ENCODE results near the gene NARF.

NARF gene

DNA sequence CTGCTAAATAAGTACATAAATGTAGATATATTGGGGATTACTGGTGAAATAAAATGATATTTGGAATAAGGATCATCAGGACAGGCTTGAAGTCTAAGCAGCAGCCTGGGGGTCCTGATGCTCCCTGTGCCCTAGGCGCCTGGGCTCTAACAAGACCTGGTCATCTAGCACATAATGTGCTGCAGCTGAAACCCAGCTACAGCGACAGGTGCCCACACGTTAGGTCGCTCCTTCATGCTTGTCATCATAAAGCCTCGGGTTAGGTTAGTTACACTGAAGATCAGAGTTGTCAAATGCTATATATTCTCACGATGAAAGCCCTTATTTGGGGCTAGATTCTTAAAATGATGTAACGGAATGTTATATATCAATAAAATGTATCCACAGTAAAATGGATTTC, 11.5 kb downstream of the NARF start:
- DNase-seq, result no peak

DNA sequence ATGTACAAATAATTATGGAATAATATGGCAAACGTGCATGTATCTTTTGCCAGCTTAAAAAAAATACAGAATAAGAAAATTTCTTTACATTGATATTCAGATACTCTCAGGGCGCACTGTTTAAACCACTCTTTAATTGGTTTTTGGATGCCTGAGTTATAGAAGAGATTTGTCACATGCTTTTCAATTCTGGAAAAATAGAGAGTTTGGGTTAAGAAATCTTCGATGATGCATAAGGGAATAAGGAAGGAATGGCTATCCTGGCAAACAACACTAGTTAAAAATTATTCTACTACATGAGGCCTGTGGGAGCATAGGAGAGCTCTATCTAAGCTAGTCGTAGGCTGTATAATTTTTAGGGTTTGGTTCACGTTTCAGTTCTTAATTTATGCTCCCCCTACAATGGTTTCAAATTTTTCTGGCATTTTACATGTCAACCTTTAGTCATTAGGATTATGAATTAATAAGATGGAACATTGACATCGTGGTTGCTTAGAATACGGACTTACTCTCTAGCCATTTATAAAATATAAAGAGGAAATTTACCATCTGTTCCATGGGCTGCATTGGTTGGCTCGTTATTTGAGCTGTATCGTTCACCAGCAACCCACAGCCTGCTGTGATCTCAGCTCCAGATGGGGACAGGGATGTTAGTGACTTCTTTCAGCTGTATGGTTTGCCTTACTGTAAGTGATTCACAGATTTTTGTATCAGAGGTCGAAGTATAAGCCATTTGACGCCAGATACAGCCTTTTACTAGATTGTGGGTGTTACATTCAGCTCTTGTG, 15.9 kb downstream of the NARF start:
- no peak for DNase-seq

DNA sequence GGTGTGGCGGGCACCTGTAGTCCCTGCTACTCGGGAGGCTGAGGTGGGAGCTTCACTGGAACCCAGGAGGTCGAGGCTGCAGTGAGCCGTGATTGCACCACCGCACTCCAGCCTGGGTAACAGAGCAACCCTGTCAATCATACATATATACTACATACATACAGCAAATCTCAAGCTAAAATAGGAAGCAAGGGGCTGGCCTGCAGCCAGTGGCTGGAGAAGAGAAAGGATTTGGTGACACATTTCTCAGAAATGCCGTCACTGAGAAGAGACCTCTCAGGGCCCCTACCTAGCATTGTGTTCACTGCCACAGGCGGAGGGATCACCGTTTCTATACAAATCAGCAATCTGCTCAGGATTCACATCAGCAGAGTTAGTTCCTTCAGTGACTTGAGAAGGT, 16.9 kb downstream of the NARF start:
- DNase-seq, result no peak

DNA sequence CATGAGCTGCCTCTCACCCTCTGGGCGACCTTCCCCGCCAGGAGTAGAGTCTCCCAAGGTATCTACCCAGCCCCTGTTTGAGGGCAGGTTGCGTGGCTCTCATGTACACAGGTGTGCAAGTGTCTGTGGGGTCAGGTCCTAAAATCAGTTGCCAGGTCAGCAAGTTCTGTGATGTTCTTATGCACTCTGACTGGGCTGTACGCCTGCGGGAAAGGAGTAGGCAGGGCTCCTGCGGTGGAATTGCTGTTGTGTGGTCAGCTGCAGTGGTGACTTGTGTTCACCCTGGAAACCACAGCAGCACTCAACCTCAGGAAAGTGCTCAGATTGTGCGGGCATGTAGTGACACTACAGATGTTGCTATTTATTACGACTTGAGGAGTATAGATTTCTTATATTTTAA, 19.4 kb downstream of the NARF start:
- no peak for DNase-seq

DNA sequence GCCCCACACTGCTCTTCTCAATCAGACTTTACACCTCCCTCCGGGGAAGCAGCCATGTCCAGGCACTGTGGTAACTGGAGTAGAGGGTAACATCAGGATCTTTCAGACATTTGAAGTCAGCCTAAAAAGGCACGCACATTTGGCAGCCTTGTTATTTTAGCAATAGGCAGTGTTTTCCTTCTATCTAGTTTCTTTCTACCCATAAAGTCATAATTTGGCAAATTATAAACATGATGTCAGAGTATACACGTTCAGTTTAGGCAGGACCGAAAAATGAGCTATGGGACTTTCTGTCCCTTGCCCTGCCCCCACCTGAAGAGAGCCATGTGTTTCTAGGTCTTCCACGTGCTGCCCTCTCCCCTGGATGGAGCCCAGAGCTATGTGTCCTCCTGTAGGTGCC, 21.1 kb downstream of the NARF start:
- DNase-seq, result no peak

DNA sequence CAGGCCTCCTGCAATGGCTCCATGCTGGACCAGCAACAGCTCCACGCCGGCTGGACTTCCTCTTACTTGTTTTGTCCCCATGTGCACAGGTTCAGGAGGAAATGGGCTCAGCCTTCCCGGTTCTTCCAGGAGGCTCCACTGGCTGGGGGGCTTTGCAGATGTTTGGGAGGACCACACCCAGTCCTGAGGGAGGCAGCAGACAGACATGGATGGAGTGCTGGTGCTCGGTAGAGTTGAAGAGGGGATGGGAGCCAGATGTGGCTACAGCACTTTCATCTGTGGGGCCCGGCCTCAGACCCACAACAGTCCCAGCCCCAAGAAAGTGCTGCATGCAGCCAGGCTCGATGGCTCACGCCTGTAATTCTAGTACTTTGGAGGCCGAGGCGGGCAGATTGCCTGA, 21.8 kb downstream of the NARF start:
- no peak for DNase-seq

DNA sequence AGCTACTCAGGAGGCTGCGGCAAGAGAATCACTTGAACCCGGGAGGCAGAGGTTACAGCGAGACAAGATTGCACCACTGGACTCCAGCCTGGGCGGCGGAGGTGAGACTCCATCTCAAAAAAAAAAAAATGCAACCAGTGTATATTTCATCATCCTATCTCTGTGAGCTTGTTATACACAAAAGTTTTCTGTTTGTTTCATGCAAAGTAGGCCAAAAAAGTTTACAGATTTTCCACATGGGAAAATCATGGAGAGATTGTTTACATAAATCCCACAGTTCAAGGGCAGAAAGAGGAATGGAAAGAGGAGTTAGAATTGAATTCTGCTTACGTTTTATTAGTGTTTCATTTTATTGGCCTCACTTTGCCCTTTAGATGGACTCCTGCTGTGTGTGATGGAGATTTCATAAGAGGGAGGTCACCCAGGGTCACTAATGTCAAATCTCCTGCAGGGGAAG, 24.7 kb downstream of the NARF start:
- no peak for DNase-seq

DNA sequence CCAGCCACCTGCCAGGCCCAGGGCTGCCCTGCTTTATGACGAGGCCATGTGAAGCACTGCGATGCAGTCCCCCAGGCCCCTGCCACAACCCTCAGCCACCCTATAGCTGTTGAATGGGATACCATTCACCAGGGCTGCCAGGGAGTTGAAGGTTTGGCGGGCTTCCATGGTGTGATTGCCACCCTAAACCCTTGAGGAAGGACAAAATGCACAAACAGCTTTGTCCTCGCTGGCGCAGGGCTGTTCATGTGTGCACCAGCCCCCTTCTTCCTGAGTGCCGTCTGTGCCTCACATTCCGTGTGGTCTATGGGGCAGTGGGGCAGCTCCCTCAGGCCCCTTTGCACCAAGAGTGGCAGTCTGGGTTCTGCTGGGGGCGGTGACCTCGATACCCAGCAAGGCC, 25.3 kb downstream of the NARF start:
- no peak for DNase-seq

DNA sequence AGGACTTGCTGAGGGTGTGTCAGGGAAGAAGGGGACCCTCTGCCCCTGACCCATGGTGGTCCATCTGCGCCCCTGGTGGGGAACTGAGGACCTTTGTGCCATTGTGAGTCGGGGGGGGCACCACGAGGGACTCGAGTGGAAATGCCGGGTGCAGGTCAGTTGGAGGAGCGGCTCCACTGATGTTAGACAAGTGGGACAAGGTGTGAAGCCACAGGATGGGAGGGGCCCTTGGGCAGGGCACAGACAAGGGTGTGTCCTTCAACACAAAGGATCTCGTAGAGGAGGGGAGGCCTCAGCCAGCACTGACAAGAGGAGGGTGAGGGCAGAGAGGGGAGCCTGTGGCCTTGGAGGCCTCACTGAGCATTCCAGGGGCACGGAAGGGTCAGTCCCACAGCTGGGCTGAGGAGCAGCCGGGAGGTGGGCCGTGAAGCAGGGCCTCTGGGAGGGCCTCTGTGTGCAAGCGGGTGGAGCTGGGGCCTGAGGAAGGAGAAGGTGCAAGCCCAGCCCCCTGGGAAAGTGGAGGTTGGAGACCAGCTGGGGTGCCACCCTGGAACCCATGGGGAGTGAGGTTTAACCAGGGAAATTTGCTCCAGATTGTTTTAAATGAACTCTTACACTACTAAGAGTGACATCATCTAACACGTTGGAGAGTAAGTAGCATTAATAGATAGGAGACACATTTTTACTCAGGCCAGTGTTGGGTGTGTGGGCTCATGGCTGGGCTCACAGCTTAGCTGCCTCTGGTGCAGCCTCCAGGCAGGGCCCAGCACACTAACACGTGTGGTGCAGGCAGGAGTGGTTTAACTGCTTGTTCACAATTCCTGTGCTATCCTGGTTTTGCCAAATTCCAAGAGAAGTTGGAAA, 27.9 kb downstream of the NARF start:
- DNase-seq, result no peak

DNA sequence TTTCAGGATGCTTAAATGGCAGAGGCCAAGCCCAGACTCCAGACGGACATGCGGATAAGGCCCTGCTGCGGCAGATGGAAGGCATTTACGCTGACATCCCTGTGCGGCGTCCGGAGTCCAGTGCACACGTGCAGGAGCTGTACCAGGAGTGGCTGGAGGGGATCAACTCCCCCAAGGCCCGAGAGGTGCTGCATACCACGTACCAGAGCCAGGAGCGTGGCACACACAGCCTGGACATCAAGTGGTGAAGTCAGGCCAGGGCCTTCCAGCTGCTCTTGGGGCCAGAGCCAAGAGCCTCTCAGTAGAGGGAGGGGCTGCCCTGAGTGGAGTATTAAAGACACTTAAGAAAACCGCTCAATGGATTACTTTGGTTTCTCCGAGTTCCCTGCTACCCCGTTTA, 29.4 kb downstream of the NARF start:
- DNase-seq, result peak in 8 of 51 donors; percentile 2 to 47 (median 19)

DNA sequence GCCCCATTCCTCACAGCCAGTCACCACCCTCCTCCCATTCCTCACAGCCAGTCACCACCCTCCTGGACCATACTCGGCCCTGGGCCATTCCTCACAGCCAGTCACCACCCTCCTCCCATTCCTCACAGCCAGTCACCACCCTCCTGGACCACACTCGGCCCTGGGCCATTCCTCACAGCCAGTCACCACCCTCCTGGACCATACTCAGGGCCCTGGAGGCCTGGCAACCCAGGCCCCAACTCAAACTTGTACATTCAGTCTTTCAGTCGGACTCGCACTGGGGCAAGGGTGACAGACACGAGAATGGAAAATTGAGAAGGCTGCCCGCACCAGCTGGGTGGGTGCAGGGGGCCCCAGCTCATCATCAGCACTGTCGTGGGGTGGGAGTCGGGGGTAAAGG, 30.6 kb downstream of the NARF start:
- peak in 35 of 51 donors; percentile 7 to 82 (median 53) for DNase-seq

DNA sequence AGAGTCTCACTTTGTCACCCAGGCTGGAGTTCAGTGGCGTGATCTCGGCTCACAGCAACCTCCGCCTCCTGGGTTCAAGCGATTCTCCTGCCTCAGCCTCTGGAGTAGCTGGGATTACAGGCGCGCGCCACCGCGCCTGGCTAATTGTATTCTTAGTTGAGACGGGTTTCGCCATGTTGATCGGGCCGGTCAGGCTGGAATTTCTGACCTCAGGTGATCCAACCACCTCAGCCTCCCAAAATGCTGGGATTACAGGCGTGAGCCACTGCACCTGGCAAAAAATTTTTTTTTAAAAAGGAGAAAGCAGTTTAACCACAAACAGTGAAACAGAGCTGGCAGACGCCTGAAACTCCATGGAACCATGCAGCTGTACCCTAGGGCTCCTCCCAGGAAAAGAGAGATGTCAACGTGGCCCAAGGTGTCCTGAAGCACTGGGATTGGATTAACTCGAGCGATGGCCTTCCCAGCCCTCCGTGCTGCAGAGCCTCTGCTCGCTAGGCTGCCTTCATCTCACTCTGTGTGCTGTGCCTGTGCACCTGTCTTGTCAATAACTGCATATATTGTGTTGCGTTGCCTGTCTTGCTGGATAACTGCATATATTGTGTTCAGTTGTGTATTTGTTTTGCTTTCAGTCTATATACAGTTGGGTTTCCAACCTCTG, 31.4 kb downstream of the NARF start:
- DNase-seq, result no peak

DNA sequence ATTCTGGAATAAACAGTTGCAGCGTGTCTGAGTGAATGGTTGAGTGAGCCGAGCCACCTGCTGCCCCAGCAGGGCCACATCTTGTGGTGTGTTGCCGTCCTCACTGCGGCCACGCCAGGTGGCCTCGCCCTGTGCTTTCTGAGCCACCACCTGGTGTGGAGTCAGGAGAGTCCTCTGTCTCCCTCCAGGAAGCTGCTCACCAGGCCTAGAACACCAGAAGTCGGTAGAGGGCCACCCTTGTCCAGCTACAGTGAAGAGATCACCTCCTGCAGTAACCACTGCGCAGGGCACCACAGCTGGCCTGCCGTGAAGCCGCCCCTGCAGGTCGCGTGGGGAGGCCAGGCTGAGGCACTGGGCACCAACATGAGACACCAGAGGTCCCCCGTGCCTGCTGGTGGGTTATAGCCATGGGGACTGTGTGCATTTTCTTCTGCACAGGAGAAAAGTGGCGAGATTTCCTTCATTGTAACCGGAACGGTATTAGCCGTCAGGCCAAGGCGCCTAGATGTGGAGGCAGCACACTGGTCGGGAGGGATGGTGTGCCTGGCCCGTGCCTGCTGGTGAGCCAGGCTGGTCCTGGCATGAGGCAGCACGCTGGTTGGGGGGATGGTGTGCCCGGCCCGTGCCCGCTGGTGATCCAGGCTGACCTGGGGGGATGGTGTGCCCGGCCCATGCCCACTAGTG, 32.1 kb downstream of the NARF start:
- no peak for DNase-seq

DNA sequence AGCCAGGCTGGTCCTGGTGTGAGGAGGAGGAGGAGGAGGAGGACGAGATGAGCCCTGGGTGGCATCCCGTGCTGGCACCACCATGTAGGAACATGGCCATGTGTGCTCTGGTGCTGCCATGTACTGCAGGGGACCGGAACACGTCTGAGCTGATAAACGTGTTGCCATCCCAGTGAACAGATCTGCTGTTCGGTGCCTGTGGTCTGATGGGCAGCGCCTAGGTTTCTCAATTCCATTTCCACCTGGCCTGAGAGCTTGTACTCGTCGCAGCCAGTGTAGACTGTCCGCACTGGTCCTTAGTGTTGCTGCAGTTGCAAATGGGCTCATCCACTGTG, 32.6 kb downstream of the NARF start:
- DNase-seq, result no peak

DNA sequence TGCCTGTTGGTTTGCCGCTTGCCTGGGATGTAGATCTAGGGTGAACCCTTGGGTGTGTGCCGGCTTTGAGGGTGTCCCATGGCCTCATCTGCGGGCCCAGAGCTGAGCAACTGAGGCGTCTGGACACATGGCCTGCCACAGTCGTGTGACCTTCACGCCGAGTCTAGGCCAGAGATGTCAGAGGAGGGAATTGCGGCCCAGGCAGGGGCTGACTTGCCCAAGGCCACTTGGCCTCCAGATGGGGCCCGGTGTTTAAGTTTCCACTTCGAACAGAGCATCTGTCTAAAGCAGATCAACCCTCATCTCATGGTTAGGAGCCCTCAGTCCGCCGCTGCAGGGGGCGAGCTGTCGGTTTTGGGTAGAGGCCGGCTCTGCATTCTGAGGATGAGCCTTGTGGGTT, 33.0 kb downstream of the NARF start:
- no peak for DNase-seq

DNA sequence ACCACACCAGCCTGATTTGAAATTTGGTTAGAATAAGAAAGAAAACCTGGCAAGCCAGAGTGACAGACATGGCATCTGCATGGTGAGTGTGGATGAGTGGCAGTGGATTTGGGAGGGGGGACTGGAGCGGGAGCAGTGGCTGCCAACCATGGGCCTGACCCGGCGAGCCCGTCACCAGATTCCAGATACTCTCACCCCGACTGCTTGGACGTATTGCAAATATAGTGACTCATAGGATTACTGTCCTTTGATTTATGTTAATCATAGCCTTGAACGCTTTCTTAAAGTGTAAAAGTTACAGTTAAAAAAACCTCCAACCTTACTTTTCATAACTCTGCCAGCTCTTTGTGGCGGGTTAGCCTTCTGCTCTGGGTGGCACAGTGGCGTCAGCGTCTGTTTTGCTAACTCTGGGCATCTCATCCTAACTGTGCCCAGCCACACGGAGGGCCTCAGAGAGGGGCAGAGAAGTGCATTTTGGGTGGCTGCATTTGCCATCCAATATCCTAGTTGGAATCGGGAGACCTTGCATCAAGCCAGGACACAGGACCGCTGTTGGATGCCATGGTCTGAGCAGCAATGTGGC, 34.2 kb downstream of the NARF start:
- DNase-seq, result no peak

DNA sequence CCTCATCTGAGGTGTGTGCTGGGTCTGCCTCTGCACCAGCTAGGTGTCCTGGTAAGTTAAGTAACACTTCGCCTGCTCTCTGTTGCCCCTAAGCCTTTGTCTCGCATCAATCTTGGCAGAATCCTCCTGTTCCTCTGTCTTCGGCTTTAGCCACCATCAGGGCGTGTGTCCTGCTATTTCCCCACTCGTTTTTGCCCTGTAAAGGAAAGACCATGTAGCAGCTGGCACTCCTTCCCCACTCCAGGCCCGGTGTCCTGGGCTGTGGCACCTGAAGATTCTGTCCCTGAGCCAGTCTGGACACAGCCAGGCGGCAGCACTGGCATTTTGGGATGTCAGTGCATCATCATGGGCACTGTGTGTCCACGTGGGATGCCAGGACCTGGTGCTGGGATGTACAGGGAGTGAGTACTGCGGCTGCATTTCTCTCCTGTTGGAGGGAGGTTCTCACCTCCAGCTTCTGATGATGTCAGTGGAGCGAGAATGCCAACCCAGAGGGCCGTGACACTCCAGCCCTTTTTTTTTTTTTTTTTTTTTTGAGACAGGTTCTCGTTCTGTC, 34.8 kb downstream of the NARF start:
- DNase-seq, result no peak

DNA sequence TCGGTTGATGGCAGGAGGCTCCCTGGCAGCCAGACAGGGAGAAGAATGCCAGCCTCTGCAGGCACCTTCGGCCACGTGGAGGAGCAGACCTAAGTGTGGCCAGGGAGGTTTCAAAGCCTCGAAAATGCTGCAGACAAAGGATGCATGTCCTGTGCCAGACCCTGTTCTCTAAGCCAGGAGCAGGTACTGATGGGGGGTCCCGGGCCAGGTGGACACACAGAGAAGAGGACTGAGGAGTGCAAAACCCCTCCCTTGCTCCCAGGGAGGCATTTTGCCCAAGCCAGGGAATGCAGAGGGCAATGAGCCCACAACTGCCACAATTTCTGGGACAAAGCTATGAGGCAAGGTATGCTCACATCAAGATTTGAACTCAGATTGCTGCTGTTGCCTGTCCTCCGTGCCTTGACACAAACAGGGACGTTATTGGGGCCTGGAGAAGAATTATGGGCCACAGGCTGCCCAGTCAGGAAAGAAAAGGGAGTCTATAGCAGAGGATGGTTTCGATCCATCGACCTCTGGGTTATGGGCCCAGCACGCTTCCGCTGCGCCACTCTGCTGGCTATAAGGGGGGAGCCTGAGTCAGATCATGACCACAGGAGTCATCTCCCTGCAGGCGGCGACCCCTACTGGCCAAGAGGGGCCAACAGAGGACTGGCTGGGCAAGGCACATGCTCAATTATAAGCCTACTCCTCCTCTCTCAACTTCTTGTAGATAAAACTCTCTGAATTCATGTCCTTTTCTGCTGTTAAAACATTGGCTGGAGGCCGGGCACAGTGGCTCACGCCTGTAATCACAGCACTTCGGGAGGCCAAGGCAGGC, 35.9 kb downstream of the NARF start:
- DNase-seq, result peak; percentile 36 to 93 (median 82)

DNA sequence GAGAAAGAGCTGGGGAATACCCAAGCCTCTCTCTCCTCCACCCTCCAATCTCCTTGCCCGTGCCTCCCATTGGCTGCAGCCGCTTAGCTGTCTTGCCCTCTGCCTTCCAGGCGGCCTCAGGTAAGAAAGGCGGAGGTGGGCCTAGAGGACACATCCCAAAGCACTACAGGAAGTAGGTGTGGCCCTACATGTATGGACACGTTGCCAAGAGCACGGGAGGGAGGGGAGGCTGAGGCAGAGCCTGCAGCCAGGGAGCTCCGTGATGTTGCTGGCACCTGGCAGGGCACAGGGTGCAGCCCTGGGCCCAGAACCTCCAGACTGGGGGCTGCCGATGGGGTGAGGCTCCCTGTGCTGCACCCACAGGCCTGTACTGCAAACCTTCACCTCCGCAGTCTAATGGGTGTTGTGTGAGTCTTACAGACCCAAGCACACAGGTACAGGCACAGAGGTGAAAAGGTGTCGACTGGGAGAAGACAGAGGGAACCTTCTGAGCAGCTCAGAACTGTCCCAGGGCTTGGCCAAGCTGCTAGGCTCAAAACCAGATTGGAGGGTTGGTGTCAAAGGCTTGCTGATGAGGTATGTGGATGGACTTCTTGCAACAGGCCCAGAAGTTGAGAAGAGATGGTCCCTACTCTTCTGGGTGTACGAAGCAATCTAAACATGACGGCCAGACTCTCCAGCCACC, 37.4 kb downstream of the NARF start:
- no peak for DNase-seq
